GM18511 (cell line): ENCODE measurements around the gene COX7B2.

Experiments
- ATAC-seq: cut with Tn5 transposase; IDR thresholded peaks from one replicate; pipeline ENCODE4 v1.9.1; 2021; ENCODE audit warnings: mild to moderate bottlenecking, moderate library complexity; ENCODE audit not compliant: unreplicated experiment

The COX7B2 gene, protein sequence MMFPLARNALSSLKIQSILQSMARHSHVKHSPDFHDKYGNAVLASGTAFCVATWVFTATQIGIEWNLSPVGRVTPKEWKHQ

GRCh38 chr4:46909078-46909477 lies at the start of gene COX7B2:
Gene COX7B2 (minus strand): TSS chr4:46909245. CDS start chr4:46735192, 174,053 bp downstream.
- no peak for ATAC-seq

GRCh38 chr4:46956451-46956850 lies 47.4 kb upstream of the COX7B2 start:
- no peak for ATAC-seq

DNA sequence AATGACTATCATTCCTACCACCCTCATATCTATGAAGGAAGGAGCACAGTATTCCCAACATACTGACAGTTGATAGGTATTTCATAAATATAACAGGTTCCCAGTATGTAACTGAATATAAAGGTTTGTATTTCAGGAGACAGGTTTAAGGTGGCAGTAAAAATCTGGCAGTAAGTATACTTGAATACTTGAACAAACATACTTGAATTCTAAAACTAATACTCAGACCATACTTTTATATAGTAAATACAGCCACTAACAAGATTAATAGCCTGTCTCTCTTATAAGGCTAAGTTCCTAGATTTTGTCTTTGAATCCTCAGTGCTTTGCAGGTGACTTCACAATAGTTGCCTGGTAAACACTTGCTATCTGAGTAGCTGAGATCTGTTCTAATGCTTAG lies 46.6 kb upstream of the COX7B2 start:
- no peak for ATAC-seq

- no peak for ATAC-seq
These were observed 45.6 kb upstream of the COX7B2 start for GRCh38 chr4:46954643-46955042.

GRCh38 chr4:46953564-46953963 lies 44.5 kb upstream of the COX7B2 start:
- no peak for ATAC-seq

DNA sequence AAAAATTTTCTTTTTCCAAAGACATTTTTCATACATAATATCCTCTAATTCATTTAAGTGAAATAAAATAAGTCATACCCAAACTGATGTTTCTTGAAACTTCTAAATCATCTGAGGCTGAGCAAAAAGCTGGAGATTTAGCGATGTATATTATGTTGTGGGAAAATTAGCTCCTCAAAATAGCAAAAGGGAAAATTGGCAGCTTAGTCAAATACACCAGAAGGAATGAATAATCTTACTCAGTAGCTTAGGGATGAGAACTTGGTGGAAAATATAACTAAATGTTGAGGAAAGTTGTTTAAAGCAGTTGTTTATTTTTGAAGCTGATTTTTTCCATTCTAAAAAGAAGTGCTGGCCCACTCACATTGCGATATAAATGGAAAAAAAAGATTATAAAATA lies 43.4 kb upstream of the COX7B2 start:
- no peak for ATAC-seq

DNA sequence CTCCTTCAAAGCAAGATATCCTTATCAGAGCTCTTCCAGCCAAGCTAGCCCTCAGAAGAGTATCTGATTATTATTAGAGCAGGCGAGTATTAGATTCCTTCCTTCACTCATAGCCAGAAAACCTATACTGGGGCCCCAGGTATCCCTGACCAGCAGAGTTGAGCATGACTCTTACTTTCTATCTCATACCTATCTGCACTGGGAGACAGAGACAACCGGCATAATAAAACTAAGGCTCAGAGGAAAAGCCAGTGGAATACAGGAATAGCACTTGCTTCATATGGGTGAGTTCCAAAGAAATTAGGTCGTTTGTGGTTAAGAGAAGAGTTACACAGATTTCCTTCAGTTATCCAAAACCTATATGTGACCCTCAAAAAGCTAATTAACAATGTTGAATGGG lies 41.8 kb upstream of the COX7B2 start:
- no peak for ATAC-seq

DNA sequence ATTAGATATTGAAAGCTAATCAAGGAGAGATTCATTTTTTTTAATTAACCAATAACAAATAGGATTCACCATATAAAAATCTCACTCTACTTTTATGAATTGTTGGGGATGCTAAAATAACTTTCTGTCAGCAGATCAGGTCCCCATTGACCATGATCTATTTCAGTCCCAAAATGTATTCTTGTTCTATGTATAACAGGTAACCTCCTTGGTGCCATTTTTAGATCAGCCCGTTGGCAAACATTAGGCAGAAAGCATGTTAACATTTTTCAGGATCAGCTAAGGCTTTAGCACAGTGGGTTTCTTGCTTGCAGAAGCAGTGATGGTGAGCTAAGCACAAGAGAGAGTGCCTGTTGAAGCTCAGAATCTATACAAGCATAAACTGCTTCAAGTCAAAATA lies 40.8 kb upstream of the COX7B2 start:
- ATAC-seq: no peak

GRCh38 chr4:46947541-46947940 lies 38.5 kb upstream of the COX7B2 start:
- ATAC-seq: no peak

DNA sequence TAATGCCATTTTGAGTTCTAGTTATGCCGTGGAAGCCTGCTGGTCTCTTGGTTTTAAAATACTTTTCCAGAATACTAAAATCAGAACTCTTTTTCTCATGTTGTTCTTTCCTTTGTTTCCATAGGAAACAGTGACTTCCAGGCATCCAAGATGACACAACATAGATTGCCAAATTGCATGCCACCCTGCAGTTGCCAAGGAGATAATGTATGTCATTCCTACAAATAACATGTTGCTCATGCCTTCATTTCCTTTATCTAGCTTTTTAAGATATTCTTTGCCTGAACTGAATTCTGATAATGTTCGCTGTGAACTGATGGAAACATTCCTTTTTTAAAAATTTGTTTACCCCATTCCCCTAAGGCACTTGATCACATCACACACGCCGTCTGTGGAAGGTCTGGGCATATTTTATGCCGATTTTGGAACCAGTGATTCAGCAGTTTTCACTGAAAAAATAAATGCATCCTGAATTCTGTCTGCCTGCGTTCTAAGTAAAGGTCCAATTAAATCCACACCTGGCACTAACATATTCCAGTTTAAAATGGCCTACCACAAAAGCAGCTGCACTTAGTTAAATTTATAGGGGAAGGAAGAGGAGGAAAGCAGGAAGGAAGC lies 38.0 kb upstream of the COX7B2 start:
- ATAC-seq: no peak

DNA sequence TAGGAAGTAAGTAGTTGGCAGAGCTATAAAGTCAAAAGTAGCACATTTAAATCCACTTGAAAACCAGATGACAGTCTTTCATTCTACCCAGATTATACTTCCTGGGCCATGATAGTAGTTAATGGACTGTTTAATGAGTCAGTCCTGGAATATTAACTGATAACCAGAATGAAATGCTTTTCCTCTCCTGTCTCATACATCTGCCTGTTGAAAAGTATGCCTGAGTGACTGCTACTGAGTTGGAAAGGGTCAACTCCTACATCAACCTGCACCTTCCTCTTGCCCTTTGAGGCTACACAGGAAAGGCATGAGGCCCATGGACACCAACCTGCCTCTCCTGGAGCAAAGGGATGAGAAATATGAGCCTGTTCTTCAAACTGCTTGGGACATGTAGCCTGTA lies 36.0 kb upstream of the COX7B2 start:
- ATAC-seq: no peak

GRCh38 chr4:46944345-46944744 lies 35.3 kb upstream of the COX7B2 start:
- no peak for ATAC-seq

GRCh38 chr4:46937493-46937892 lies 28.4 kb upstream of the COX7B2 start:
- ATAC-seq: no peak

DNA sequence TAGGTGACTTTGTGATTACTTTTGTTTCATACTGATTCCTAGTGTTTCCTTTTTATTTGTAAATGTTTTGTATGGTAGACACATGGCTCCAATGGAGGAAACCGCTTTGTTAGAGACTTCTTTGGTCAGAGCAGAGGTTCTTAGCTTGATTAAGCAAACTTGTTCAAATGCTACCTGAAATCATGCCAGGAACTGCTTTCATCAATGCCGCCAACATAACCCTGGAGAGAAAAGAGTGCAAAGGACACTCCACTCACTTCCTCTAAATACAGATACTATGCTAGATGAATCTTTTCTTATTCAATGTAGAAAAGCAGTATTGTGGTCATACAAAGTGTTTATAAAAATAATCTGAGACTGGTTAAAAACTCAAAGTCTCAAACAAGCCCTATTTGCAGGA lies 25.7 kb upstream of the COX7B2 start:
- ATAC-seq: no peak

- no peak for ATAC-seq
These were observed 24.6 kb upstream of the COX7B2 start for GRCh38 chr4:46933686-46934085.

GRCh38 chr4:46931981-46932380 lies 22.9 kb upstream of the COX7B2 start:
- ATAC-seq: peak; percentile 92

DNA sequence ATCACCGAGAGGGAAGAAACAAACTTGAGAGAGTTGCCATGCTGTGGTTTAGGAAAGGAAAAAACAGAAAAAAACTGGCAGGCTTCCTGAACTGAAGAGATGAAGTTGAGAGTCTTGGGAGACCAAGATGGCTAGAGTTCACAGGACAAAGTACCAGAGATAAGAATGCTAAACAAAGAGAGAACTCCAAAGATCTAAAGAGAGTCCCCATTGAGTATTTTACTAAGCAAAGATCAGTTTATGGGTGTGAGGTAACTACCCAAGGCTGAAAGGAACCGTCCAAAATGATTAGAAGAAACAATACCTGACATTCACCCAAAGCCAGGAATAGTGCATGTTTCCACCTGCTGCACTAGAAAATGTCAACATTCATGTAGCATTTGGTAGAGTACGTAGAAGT lies 21.8 kb upstream of the COX7B2 start:
- ATAC-seq: no peak

GRCh38 chr4:46927201-46927600 lies 18.2 kb upstream of the COX7B2 start:
- ATAC-seq: no peak

DNA sequence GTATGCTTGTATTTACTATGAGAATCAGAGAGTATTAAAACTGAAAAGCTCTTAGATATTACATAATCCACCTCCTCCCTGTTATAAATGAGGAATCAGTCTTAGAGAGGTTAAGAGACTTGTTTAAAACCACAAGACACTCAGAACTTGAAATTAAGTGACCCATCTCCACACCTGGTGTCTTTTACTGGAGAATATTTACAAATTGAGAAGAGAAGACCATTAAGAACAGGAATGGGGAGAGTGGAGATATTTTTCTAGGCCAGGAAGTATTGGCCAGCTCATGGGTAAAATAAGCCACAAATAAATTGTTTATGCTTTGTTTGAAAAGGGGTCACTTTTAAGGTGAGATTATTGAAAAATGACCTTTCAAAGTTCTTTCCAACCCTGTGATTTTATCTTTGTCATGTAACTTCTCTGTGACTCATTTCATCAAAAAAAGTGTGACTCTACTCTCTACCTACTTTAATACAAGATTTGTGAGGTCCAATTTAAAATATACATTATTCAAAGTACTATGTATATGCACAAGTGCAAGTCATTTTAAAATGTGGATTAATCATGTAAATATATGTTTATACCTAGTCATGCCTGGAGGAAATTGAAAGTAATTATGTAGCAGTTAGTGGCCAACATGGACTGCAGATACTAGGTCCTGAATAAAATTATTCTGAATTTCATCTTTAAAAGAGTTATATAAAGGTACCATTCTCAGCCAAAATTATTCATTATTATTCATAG lies 15.9 kb upstream of the COX7B2 start:
- no peak for ATAC-seq

GRCh38 chr4:46922205-46922604 lies 13.2 kb upstream of the COX7B2 start:
- no peak for ATAC-seq

- no peak for ATAC-seq
These were observed 897 bp downstream of the COX7B2 start for GRCh38 chr4:46908148-46908547.

GRCh38 chr4:46900082-46900481 lies 9.0 kb downstream of the COX7B2 start:
- ATAC-seq: no peak

GRCh38 chr4:46894826-46895225 lies 14.2 kb downstream of the COX7B2 start:
- ATAC-seq: no peak
